IMR-90 (cell line): ENCODE results near the gene ARHGEF1. TPM values are rescaled to one million over a fixed set of nuclear protein-coding genes. Genes with fewer than 3 reads are reported as not detected.

Source experiments
- ATAC-seq: fragments of 200-7000 bp; cut with Tn5 transposase; 2 replicates; pipeline ENCODE4 v1.9.1; 2020; ENCODE audit warnings: low read depth, mild to moderate bottlenecking, moderate library complexity
- BruUV-seq: library from RNA; stranded (reverse); fragments of 400-500 nt; replicated peaks from 2 replicates; lab custom pipeline; 2021; lab: Mats Ljungman, UMichigan
- CTCF ChIA-PET: fragments of 300-600 bp; formaldehyde crosslinking; extraction: SDS; loops from one replicate; lab custom pipeline; 2021; ENCODE audit warnings: antibody characterized with exemption; lab: Yijun Ruan, JAX
- POLR2A ChIA-PET: fragments of 300-600 bp; sonication (Branson Sonifier 250); formaldehyde crosslinking; loops from one replicate; lab custom pipeline; 2022; ENCODE audit warnings: antibody characterized with exemption; ENCODE audit not compliant: unreplicated experiment; lab: Charles Lee
- DNase-seq: peaks from one replicate; pipeline ENCODE4 v3.0.0; 2013
- H2AFZ ChIP-seq: replicated peaks from 2 replicates; pipeline ENCODE3; 2013; ENCODE audit warnings: low read length, mild to moderate bottlenecking; ENCODE audit not compliant: poor library complexity
- H2AK5ac ChIP-seq: 2 replicates; pipeline ENCODE4 v1.6.1; 2013; ENCODE audit warnings: low read depth, low read length, inconsistent platforms
- H2AK9ac ChIP-seq: replicated peaks from 2 replicates; pipeline ENCODE3; 2013; ENCODE audit warnings: mild to moderate bottlenecking, low read depth, low read length, moderate library complexity; ENCODE audit not compliant: poor library complexity
- H2BK120ac ChIP-seq: 2 replicates; pipeline ENCODE4 v1.6.1; 2013; ENCODE audit warnings: low read depth, low read length, inconsistent platforms
- H2BK15ac ChIP-seq: 3 replicates; pipeline ENCODE4 v1.6.1; 2013; ENCODE audit warnings: low read depth, low read length, inconsistent platforms
- H2BK20ac ChIP-seq: 2 replicates; pipeline ENCODE4 v1.6.1; 2013; ENCODE audit warnings: low read depth, mild to moderate bottlenecking, inconsistent platforms, low read length, moderate library complexity
- H2BK5ac ChIP-seq: 2 replicates; pipeline ENCODE4 v1.6.1; 2013; ENCODE audit warnings: mild to moderate bottlenecking, low read depth, low read length, inconsistent platforms; ENCODE audit not compliant: poor library complexity, severe bottlenecking
- H3K14ac ChIP-seq: replicated peaks from 2 replicates; pipeline ENCODE4 v1.6.1; 2013; ENCODE audit warnings: low read depth, low read length, inconsistent platforms
- H3K18ac ChIP-seq: 2 replicates; pipeline ENCODE4 v1.6.1; 2013; ENCODE audit warnings: low read depth, low read length, control low read depth
- H3K23ac ChIP-seq: 2 replicates; pipeline ENCODE4 v1.6.1; 2013; ENCODE audit warnings: low read depth, low read length, inconsistent platforms
- H3K27ac ChIP-seq: 2 replicates; pipeline ENCODE4 v1.5.1; 2013; ENCODE audit warnings: mild to moderate bottlenecking, control low read depth, low read length; ENCODE audit not compliant: insufficient read depth
- H3K27me3 ChIP-seq: 2 replicates; pipeline ENCODE4 v1.6.1; 2013; ENCODE audit warnings: low read length; ENCODE audit not compliant: control insufficient read depth, insufficient read depth
- H3K36me3 ChIP-seq: 2 replicates; pipeline ENCODE4 v1.6.1; 2013; ENCODE audit warnings: low read length, mixed read lengths; ENCODE audit not compliant: control insufficient read depth, insufficient read depth
- H3K4ac ChIP-seq: 2 replicates; pipeline ENCODE4 v1.6.1; 2013; ENCODE audit warnings: low read depth, low read length, inconsistent platforms
- H3K4me1 ChIP-seq: 2 replicates; pipeline ENCODE4 v1.6.1; 2013; ENCODE audit warnings: low read length, mixed read lengths; ENCODE audit not compliant: control insufficient read depth, insufficient read depth
- H3K4me2 ChIP-seq: 2 replicates; pipeline ENCODE4 v1.6.1; 2013; ENCODE audit warnings: low read depth, mild to moderate bottlenecking, control low read depth, low read length, moderate library complexity
- H3K4me3 ChIP-seq: 2 replicates; pipeline ENCODE4 v1.5.1; 2013; ENCODE audit warnings: low read depth, mild to moderate bottlenecking, control low read depth, low read length, moderate library complexity; ENCODE audit not compliant: insufficient read depth
- H3K56ac ChIP-seq: 2 replicates; pipeline ENCODE4 v1.6.1; 2013; ENCODE audit warnings: low read length, inconsistent platforms; ENCODE audit not compliant: insufficient read depth; ENCODE audit errors: extremely low read depth
- H3K79me1 ChIP-seq, 2 experiments: 2 replicates each; pipeline ENCODE4 v1.6.1; 2013; ENCODE audit warnings: low read length in 2 of 2, inconsistent platforms in 1 of 2, low read depth in 1 of 2
- H3K9ac ChIP-seq: 2 replicates; pipeline ENCODE4 v1.6.1; 2013; ENCODE audit warnings: low read depth, low read length, control low read depth
- H3K9me1 ChIP-seq: 2 replicates; pipeline ENCODE4 v1.6.1; 2013; ENCODE audit warnings: low read length, inconsistent platforms; ENCODE audit not compliant: insufficient read depth
- H3K9me3 ChIP-seq: 2 replicates; pipeline ENCODE4 v1.6.1; 2013; ENCODE audit warnings: low read length; ENCODE audit not compliant: control insufficient read depth, insufficient read depth
- H4K20me1 ChIP-seq: 2 replicates; pipeline ENCODE4 v1.6.1; 2013; ENCODE audit warnings: low read length, inconsistent platforms; ENCODE audit not compliant: insufficient read depth
- H4K5ac ChIP-seq: 2 replicates; pipeline ENCODE4 v1.6.1; 2013; ENCODE audit warnings: mild to moderate bottlenecking, low read depth, low read length, control low read depth
- H4K8ac ChIP-seq, 2 experiments: 2 replicates each; pipeline ENCODE4 v1.6.1; 2013; ENCODE audit warnings: low read depth in 2 of 2, low read length in 2 of 2, control low read depth in 1 of 2, inconsistent platforms in 1 of 2
- H4K91ac ChIP-seq: 2 replicates; pipeline ENCODE4 v1.6.1; 2013; ENCODE audit warnings: low read depth, low read length, inconsistent platforms; ENCODE audit not compliant: insufficient read depth
- CTCF ChIP-seq: conservative IDR thresholded peaks from 2 replicates; pipeline ENCODE4 v1.5.1; 2012; ENCODE audit warnings: mild to moderate bottlenecking, low read depth, low read length, improper control_type of control experiment
- MAFK ChIP-seq: IDR thresholded peaks from 2 replicates; pipeline ENCODE4 v1.6.1; 2012; ENCODE audit warnings: low read depth, low read length, improper control_type of control experiment
- MAZ ChIP-seq: IDR thresholded peaks from 2 replicates; pipeline ENCODE4 v1.6.1; 2012; ENCODE audit warnings: low read depth, mild to moderate bottlenecking, low read length, improper control_type of control experiment, moderate library complexity, borderline replicate concordance
- NFE2L2 ChIP-seq: fragments of 150-350 bp; IDR thresholded peaks from 2 replicates; pipeline ENCODE4 v1.6.1; 2016; ENCODE audit warnings: low read depth, mild to moderate bottlenecking, low read length
- POLR2A ChIP-seq: IDR thresholded peaks from 2 replicates; pipeline ENCODE4 v1.6.1; 2012; ENCODE audit warnings: mild to moderate bottlenecking, low read depth, low read length
- SMC3 ChIP-seq: fragments of 150-350 bp; IDR thresholded peaks from 2 replicates; pipeline ENCODE4 v1.6.1; 2016; ENCODE audit warnings: low read depth, mild to moderate bottlenecking, antibody characterized with exemption, low read length, moderate library complexity
- WGBS, 2 experiments: methylation state at CpG; one replicate each; pipeline versions ENCODE4 v1.1.5 to v1.1.7; 2013; ENCODE audit warnings: missing lambda C conversion rate in 2 of 2; ENCODE audit not compliant: insufficient read length in 1 of 2; ENCODE audit errors: extremely low coverage in 2 of 2; 5-methylcytosine and 5-hydroxymethylcytosine counted together
- dilution Hi-C: fragments of 300-500 bp; cut with HindIII; formaldehyde crosslinking; loops from one replicate; pipeline ENCODE4 v1.14.3; 2018; ENCODE audit warnings: low sequenced_read_pairs; ENCODE audit not compliant: unreplicated experiment
- in situ Hi-C: fragments of 300-500 bp; cut with MboI; formaldehyde crosslinking; loops from 3 replicates; pipeline ENCODE4 v1.14.3; 2019; ENCODE audit warnings: low sequenced_read_pairs, inconsistent platforms, mixed read lengths
- intact Hi-C: fragments of 100-400 bp; cut with micrococcal nuclease; formaldehyde crosslinking; loops from 2 replicates; pipeline ENCODE4 v1.10.0; 2022
- polyA plus RNA-seq, 3 experiments: library from polyadenylated mRNA; depleted of rRNA; stranded (reverse); fragments of >200 nt; gene quantifications; 2 replicates each; pipeline ENCODE4 v1.2.3, GENCODE V29; 2012; ENCODE audit warnings: low replicate concordance in 1 of 3
- total RNA-seq: library from RNA; depleted of rRNA; stranded (reverse); fragments of >200 nt; gene quantifications from 2 replicates; pipeline ENCODE4 v1.2.3, GENCODE V29; 2012

Gene ARHGEF1
- total and polyA plus RNA-seq, 2 of the 4 experiments (the other 2 are of a cell fraction): 11.5 to 47.1 TPM

- no peak overlapping the region for H3K18ac ChIP-seq
- H2BK20ac ChIP-seq: no peak overlapping the region
- ATAC-seq (peak; percentile 15), DNase-seq (no peak)
- BruUV-seq: no TSS peak
- H2AK9ac ChIP-seq: no peak overlapping the region
- 0 out of 2 replicates have a peak overlapping the region, but pooled peaks have one; percentile 34 for H3K4ac ChIP-seq
- H4K5ac ChIP-seq: no peak overlapping the region
- peaks cover 46% of the 10 kb centered on the region for H3K27me3 ChIP-seq
- no peak overlapping the region for H2BK15ac ChIP-seq
- H3K9me1 ChIP-seq: no peaks in the 10 kb centered on the region
- H3K27ac ChIP-seq: no peak overlapping the region
- no CpG with 5 or more reads among the region's 26 CpGs for WGBS, 2 experiments
- no peak overlapping the region for H3K14ac ChIP-seq
- H3K4me2 ChIP-seq: peak overlapping the region; percentile 3; the same call in 1 of the 2 replicates
- in situ Hi-C loops: no loop called here
- H3K23ac ChIP-seq: peak overlapping the region; percentile 47; the same call in 1 of the 2 replicates
- H2AK5ac ChIP-seq: peak overlapping the region; percentile 50
- TF ChIP-seq CTCF (no peak), MAZ (no peak), NFE2L2 (no peak), MAFK (no peak), POLR2A (no peak), SMC3 (no peak)
- dilution Hi-C loops: no loop called here
- no peak overlapping the region for H3K56ac ChIP-seq
- H4K8ac ChIP-seq: peak overlapping the region in 1 of 2 experiments; percentile 15; a peak in 1 of 4 replicates
- H3K4me1 ChIP-seq: peaks cover 12% of the 10 kb centered on the region
- H3K4me3 ChIP-seq: no peak overlapping the region
- H2BK5ac ChIP-seq: no peak overlapping the region
- no peaks in the 10 kb centered on the region for H3K79me1 ChIP-seq
- CTCF ChIA-PET: interaction anchor here (0.6 kb wide), 1 partner anchor 48 kb away, joined by 3 read pairs; no protein-coding TSS in a partner anchor
- H4K20me1 ChIP-seq: peaks cover 4% of the 10 kb centered on the region
- peak overlapping the region; percentile 48 for H2AFZ ChIP-seq
- H3K36me3 ChIP-seq: no peaks in the 10 kb centered on the region
- no peak overlapping the region for H4K91ac ChIP-seq
- H2BK120ac ChIP-seq: no peak overlapping the region
- H3K9me3 ChIP-seq: no peaks in the 10 kb centered on the region
- POLR2A ChIA-PET: no interaction called here
- intact Hi-C loops: no loop called here
- no peak overlapping the region for H3K9ac ChIP-seq
These were observed 52.9 kb downstream of the ARHGEF1 start for GRCh38 chr19:41935760-41936415.
